Thyroid gland (tissue), 4 donors: ENCODE results near the gene SPP2. TPM values are rescaled to one million over a fixed set of nuclear protein-coding genes. Genes with fewer than 3 reads are reported as not detected.

ENCODE experiments used
- DNase-seq, 2 donors: peaks; one replicate each; pipeline ENCODE4 v3.0.0-alpha.2; 2019
- H3K27ac ChIP-seq, 3 donors: fragments of 200-600 bp; sonication (generic); 1 replicate in 2 of 3; 2 replicates in 1 of 3; pipeline ENCODE4 v1.5.1; 2016 to 2019; ENCODE audit warnings: mild to moderate bottlenecking in 1 of 3, moderate library complexity in 1 of 3
- H3K27me3 ChIP-seq: fragments of 200-600 bp; sonication (generic); one replicate; pipeline ENCODE4 v1.5.1; 2019
- H3K36me3 ChIP-seq, 2 donors: fragments of 200-600 bp; sonication (generic); one replicate each; pipeline ENCODE4 v1.5.1; 2016 to 2019
- H3K4me1 ChIP-seq, 2 donors: fragments of 200-600 bp; sonication (generic); one replicate each; pipeline ENCODE4 v1.5.1; 2017 to 2019
- H3K4me3 ChIP-seq, 3 donors: fragments of 200-600 bp; sonication (generic); replicated peaks in 1 of 3; 1 replicate in 2 of 3; 2 replicates in 1 of 3; pipeline ENCODE4 v1.5.1; 2016; ENCODE audit warnings: mild to moderate bottlenecking in 1 of 3
- H3K9me3 ChIP-seq: fragments of 200-600 bp; sonication (generic); one replicate; pipeline ENCODE4 v1.5.1; 2017
- POLR2A ChIP-seq, 2 donors: fragments of 450-650 bp; IDR thresholded peaks; one replicate each; pipeline ENCODE4 v1.6.1; 2017; ENCODE audit warnings: antibody characterized with exemption in 2 of 2, mild to moderate bottlenecking in 2 of 2, moderate library complexity in 1 of 2
- WGBS, 2 donors: methylation state at CpG; one replicate each; pipeline ENCODE4 v1.1.5; 2017; 5-methylcytosine and 5-hydroxymethylcytosine counted together
- intact Hi-C: fragments of 100-400 bp; cut with DNase I; formaldehyde crosslinking; loops from one replicate; pipeline ENCODE4 v1.15.1; 2023
- total RNA-seq, 4 donors: library from RNA; depleted of rRNA; stranded (reverse); fragments of >200 nt; gene quantifications; one replicate each; pipeline ENCODE4 v1.2.3, GENCODE V29; 2016
- TF ChIP-seq, protein P1 (sequence below), 6 experiments: fragments of 200-600 bp in 3 of 6; fragments of 450-650 bp in 3 of 6; sonication (generic) in 3 of 6; IDR thresholded peaks; one replicate each; pipeline ENCODE4 v1.5.1; 2016 to 2019; ENCODE audit warnings: antibody characterized with exemption in 6 of 6, mild to moderate bottlenecking in 2 of 6, inconsistent platforms in 1 of 6, moderate library complexity in 1 of 6

The SPP2 gene
- total RNA-seq, 4 donors from 2014 or later = not detected

DNA sequence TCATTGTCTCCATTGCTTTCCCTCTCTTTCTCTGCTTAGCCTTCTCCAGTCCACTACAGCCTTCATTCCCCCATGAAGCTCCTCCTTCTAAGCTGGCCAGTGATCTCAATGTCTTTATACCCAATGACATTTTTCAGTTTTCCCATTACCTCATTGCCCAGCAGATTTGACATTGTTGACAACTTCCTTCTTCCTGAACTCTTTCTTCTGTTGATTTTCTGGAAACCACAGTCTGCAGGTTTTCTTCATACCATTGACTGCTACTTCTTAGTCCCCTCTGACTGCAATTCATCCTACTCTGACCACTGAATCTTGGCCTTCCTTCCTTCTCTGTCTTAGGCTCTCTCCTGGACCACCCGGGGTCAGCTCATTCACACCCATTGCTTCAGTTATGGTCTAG lies 22.9 kb upstream of the SPP2 start:
- DNase-seq = no peak
- intact Hi-C loops = no loop called here
- TF ChIP-seq, protein P1, sequence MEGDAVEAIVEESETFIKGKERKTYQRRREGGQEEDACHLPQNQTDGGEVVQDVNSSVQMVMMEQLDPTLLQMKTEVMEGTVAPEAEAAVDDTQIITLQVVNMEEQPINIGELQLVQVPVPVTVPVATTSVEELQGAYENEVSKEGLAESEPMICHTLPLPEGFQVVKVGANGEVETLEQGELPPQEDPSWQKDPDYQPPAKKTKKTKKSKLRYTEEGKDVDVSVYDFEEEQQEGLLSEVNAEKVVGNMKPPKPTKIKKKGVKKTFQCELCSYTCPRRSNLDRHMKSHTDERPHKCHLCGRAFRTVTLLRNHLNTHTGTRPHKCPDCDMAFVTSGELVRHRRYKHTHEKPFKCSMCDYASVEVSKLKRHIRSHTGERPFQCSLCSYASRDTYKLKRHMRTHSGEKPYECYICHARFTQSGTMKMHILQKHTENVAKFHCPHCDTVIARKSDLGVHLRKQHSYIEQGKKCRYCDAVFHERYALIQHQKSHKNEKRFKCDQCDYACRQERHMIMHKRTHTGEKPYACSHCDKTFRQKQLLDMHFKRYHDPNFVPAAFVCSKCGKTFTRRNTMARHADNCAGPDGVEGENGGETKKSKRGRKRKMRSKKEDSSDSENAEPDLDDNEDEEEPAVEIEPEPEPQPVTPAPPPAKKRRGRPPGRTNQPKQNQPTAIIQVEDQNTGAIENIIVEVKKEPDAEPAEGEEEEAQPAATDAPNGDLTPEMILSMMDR (IDR thresholded peaks at IDR 0.05) = no peak
- TF ChIP-seq POLR2A (IDR thresholded peaks at IDR 0.05) = no peak
- Histone ChIP-seq H3K4me3 (no peak overlapping the region), H3K27ac (no peak overlapping the region), H3K9me3 (no peaks in the 10 kb centered on the region), H3K27me3 (no peaks in the 10 kb centered on the region), H3K4me1 (no peaks in the 10 kb centered on the region), H3K36me3 (no peaks in the 10 kb centered on the region)
- WGBS, 2 donors = 89 to 97% methylated on average over 1 of the region's 1 CpG

DNA sequence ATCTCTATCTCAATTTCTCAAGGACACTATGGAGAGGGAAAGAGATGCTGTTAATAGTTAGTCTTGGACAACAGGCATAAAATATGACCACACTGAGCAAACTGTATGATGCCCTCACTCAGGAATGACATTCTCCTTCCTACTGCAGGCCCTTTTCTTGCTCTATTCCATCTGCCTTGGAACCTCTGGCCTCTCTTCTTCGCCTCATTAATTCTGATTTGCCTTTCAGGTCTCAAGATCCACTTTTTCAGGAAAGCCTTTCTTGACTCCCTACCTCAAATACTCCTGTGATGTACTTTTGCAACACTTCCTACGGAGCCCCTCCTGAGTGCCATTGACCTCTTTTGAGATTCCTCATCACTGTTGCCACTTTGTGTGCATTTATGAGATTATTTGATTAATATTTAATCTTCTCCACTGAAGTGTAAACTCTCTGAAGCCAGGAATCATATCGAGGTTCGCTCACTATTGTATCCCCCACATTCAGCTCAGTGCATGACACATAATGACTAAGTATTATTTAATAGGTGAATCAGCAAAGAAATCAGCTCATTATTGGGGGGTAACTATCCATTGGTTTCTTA lies 21.3 kb upstream of the SPP2 start:
- no peak for TF ChIP-seq POLR2A (IDR thresholded peaks at IDR 0.05)
- TF ChIP-seq, protein P1 (IDR thresholded peaks at IDR 0.05) = no peak
- Histone ChIP-seq H3K27me3 (no peaks in the 10 kb centered on the region), H3K4me1 (no peaks in the 10 kb centered on the region), H3K27ac (no peak overlapping the region), H3K4me3 (no peak overlapping the region), H3K9me3 (no peaks in the 10 kb centered on the region), H3K36me3 (no peaks in the 10 kb centered on the region)
- intact Hi-C loops = no loop called here
- no peak for DNase-seq
- WGBS, 2 donors = 75% methylated on average over 4 of the region's 4 CpGs

DNA sequence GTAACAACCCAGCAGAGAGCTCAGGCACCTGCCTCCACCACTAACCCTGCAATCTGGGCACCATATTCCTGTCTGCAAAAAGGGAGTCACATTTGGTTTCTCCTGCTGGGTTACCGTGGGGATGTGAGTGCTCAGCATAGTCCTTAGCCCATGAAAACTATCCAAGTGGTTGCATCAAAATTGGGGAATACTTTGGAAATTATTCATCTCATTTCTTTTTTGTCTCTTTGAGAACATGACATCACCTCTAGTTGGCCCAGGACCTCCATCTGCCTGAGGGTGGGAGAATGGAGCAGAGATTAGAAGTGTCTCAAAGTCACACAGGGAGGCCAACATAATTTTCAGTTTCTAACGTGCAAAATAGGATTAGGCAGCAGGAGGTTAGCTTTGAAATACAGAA lies 19.3 kb upstream of the SPP2 start:
- Histone ChIP-seq H3K27me3 (no peaks in the 10 kb centered on the region), H3K36me3 (no peaks in the 10 kb centered on the region), H3K9me3 (no peaks in the 10 kb centered on the region), H3K4me3 (no peak overlapping the region), H3K27ac (no peak overlapping the region), H3K4me1 (no peaks in the 10 kb centered on the region)
- 48 to 55% methylated on average over 2 of the region's 2 CpGs for WGBS, 2 donors
- intact Hi-C loops = no loop called here
- no peak for DNase-seq
- TF ChIP-seq, protein P1 (IDR thresholded peaks at IDR 0.05) = no peak
- TF ChIP-seq POLR2A (IDR thresholded peaks at IDR 0.05) = no peak

DNA sequence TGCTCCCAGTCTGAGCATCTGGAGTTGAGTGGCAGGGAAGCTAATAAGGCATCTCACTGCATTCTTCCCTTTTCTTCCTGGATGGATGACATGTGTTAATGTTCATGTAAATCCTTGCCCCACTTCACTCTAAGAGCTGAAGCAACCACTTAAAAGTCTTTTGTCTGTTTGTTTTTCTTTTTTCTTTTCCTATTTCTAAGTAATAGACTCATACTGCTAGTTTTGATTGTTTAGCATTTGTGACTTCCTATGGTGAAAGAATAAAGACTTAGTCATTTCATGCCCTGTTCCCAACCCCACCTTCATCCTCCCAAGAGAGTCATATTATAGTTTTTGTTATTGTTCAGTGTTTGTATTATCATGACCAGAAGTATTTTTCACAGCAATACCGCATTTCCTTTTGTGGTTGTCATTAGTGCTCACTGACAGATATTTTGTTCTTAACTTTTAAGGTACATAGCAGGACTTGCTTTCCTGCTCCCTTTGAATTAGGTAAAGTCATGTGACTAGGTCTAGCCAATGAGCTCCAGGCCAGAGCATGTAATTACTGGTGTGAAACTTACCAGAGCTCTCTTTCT lies 18.1 kb upstream of the SPP2 start:
- Histone ChIP-seq H3K9me3 (no peaks in the 10 kb centered on the region), H3K4me1 (no peaks in the 10 kb centered on the region), H3K27ac (no peak overlapping the region), H3K27me3 (no peaks in the 10 kb centered on the region), H3K4me3 (no peak overlapping the region), H3K36me3 (no peaks in the 10 kb centered on the region)
- intact Hi-C loops = no loop called here
- no peak for TF ChIP-seq POLR2A (IDR thresholded peaks at IDR 0.05)
- TF ChIP-seq, protein P1 (IDR thresholded peaks at IDR 0.05) = no peak
- 69 to 76% methylated on average over 1 of the region's 1 CpG for WGBS, 2 donors
- DNase-seq = no peak

DNA sequence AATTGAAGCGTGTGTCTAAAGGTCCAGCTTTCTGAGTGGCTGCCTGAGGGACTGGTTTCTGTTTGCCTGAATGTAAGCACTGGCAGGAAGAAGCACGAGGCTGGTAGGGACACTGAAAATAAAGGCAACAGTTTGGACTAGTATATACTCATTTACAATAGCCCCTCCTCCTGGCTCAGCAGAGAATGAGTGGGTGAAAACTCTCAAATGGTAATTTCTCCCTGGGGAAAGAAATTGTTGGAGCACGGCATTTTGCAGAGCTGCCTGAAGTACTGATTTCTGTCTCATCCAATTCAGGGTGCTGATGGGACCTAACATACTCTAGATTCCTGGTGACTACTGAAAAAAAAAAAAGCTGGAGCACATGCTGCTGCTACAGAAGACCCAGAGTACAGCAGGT lies 17.3 kb upstream of the SPP2 start:
- 51 to 64% methylated on average over 3 of the region's 3 CpGs for WGBS, 2 donors
- TF ChIP-seq, protein P1 (IDR thresholded peaks at IDR 0.05) = no peak
- TF ChIP-seq POLR2A (IDR thresholded peaks at IDR 0.05) = no peak
- DNase-seq = no peak
- intact Hi-C loops = no loop called here
- Histone ChIP-seq H3K36me3 (no peaks in the 10 kb centered on the region), H3K27me3 (no peaks in the 10 kb centered on the region), H3K9me3 (no peaks in the 10 kb centered on the region), H3K4me1 (no peaks in the 10 kb centered on the region), H3K27ac (no peak overlapping the region), H3K4me3 (no peak overlapping the region)
